ENCODE results near the gene SEC14L1. TPM values are rescaled to one million over a fixed set of nuclear protein-coding genes. Genes with fewer than 3 reads are reported as not detected.
A peak's percentile ranks its signal among the peaks of the same experiment; 100 is the strongest.

Gene SEC14L1
- total RNA-seq, 1 donor from 2014 or later = 44.3 TPM

- DNase-seq (ENCODE audit: low read depth) = no peak
- H3K4me3 ChIP-seq (ENCODE audit: low read depth, low read length) = peak overlapping the region; percentile 93
- TF ChIP-seq CTCF (conservative IDR thresholded peaks at IDR 0.05; ENCODE audit: low read depth, low read length) = no peak
These were observed 1.9 kb downstream of the SEC14L1 start for GRCh38 chr17:77142689-77143088.

- peak overlapping the region; percentile 93 for H3K4me3 ChIP-seq (ENCODE audit: low read depth, low read length)
- no peak for TF ChIP-seq CTCF (conservative IDR thresholded peaks at IDR 0.05; ENCODE audit: low read depth, low read length)
These were observed 2.5 kb downstream of the SEC14L1 start for GRCh38 chr17:77143306-77143705.

GRCh38 chr17:77144227-77144626 lies 3.5 kb downstream of the SEC14L1 start:
- no peak for TF ChIP-seq CTCF (conservative IDR thresholded peaks at IDR 0.05; ENCODE audit: low read depth, low read length)
- H3K4me3 ChIP-seq (ENCODE audit: low read depth, low read length) = peak overlapping the region; percentile 93
- no peak for DNase-seq (ENCODE audit: low read depth)

More at GRCh38 chr17:77143306-77143705, 2.5 kb downstream of the SEC14L1 start:
- no peak for DNase-seq (ENCODE audit: low read depth)

DNA sequence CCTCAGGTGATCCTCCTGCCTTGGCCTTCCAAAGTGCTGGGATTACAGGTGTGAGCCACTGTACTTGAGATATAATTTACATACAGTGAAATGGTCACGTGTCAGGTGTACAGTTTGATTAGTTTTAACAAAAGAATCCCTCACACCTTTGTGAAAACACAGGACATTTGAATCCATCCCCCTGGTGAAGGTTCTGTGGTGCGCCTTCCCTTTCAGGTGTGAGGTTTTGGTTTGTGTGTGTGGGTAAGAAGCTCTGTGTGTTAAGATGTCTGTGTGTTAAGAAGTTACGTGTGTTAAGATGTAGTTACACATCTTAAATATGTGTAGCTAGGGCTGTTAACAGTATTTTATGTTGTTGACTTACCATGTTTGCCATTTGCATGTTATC lies 4.4 kb downstream of the SEC14L1 start:
- DNase-seq (ENCODE audit: low read depth) = no peak
- peak overlapping the region; percentile 27 for H3K4me3 ChIP-seq (ENCODE audit: low read depth, low read length)
- no peak for TF ChIP-seq CTCF (conservative IDR thresholded peaks at IDR 0.05; ENCODE audit: low read depth, low read length)

DNA sequence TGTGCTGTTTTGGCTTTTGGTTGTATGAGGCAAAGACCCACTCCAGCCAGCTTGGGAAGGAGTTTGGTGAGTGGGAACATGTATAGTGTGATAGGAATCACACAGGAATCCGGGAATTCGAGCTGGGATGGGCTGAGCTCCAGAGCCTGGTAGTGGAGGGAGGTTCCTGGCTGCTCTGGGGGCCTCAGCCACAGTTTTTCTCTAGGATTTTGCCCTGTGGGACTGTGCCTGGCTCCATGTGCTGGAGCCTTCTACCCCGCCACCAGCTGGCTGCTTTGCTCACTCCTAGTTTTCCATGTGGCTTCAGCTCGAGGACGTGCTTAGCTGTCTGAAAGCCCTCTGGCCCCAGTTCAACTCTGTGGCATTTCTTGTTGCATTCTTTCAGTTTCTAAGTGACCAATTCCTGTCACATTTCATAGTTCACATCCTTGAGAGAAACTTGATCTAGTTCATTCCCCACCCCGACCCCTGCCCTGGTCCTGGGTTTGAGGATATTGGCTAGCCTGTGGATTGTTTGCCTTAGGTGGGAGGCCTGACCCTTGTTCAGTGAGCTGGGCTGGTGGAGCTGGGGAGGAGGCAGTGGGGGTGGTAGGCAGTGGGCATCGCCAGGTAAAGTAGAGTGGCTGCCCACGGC lies 5.0 kb downstream of the SEC14L1 start:
- peak; percentile 46 for DNase-seq (ENCODE audit: low read depth)
- TF ChIP-seq CTCF (conservative IDR thresholded peaks at IDR 0.05; ENCODE audit: low read depth, low read length) = peak; percentile 48
- peak overlapping the region; percentile 27 for H3K4me3 ChIP-seq (ENCODE audit: low read depth, low read length)

- no peak for TF ChIP-seq CTCF (conservative IDR thresholded peaks at IDR 0.05; ENCODE audit: low read depth, low read length)
- DNase-seq (ENCODE audit: low read depth) = no peak
- H3K4me3 ChIP-seq (ENCODE audit: low read depth, low read length) = peak overlapping the region; percentile 27
These were observed 5.5 kb downstream of the SEC14L1 start for GRCh38 chr17:77146246-77146632.

GRCh38 chr17:77146882-77147281 lies 6.1 kb downstream of the SEC14L1 start:
- peak; percentile 38 for TF ChIP-seq CTCF (conservative IDR thresholded peaks at IDR 0.05; ENCODE audit: low read depth, low read length)
- no peak for DNase-seq (ENCODE audit: low read depth)
- H3K4me3 ChIP-seq (ENCODE audit: low read depth, low read length) = peak overlapping the region; percentile 27
